ENCODE results near the gene SKA1. TPM values are rescaled to one million over a fixed set of nuclear protein-coding genes. Genes with fewer than 3 reads are reported as not detected.

Gene SKA1
- total RNA-seq, 2 donors from 2014 or later, result 2.6 to 2.7 TPM

- 27% methylated on average over 2 of the region's 2 CpGs for WGBS
- no peak for TF ChIP-seq POLR2AphosphoS5 (IDR thresholded peaks at IDR 0.05)
- TF ChIP-seq CTCF (IDR thresholded peaks at IDR 0.05), result no peak
- TF ChIP-seq POLR2A (IDR thresholded peaks at IDR 0.05), result no peak
- intact Hi-C loops (cut with DNase I), result no loop called here
- Histone ChIP-seq H3K4me1 (replicated peaks) (no peaks in the 10 kb centered on the region), H3K4me3 (no peak overlapping the region), H3K36me3 (no peaks in the 10 kb centered on the region), H3K27ac (no peak overlapping the region), H3K27me3 (replicated peaks; ENCODE audit: insufficient read depth) (no peaks in the 10 kb centered on the region), H3K9me3 (no peaks in the 10 kb centered on the region)
- no peak for DNase-seq (ENCODE audit: low spot score)
These were observed 14.2 kb upstream of the SKA1 start for GRCh38 chr18:50360611-50361010.

- intact Hi-C loops (cut with DNase I), result no loop called here
- TF ChIP-seq POLR2AphosphoS5 (IDR thresholded peaks at IDR 0.05), result no peak
- TF ChIP-seq CTCF (IDR thresholded peaks at IDR 0.05), result no peak
- TF ChIP-seq POLR2A (IDR thresholded peaks at IDR 0.05), result no peak
- no peak overlapping the region for H3K4me3 ChIP-seq
- no peaks in the 10 kb centered on the region for H3K27me3 ChIP-seq (replicated peaks; ENCODE audit: insufficient read depth)
- no peak for DNase-seq (ENCODE audit: low spot score)
- H3K9me3 ChIP-seq, result no peaks in the 10 kb centered on the region
- no peaks in the 10 kb centered on the region for H3K36me3 ChIP-seq
- H3K4me1 ChIP-seq (replicated peaks), result no peaks in the 10 kb centered on the region
- H3K27ac ChIP-seq, result no peak overlapping the region
These were observed 5.2 kb upstream of the SKA1 start for GRCh38 chr18:50369672-50370071.

- DNase-seq (ENCODE audit: low spot score), result no peak
- Histone ChIP-seq H3K4me1 (replicated peaks) (no peaks in the 10 kb centered on the region), H3K36me3 (no peaks in the 10 kb centered on the region), H3K4me3 (no peak overlapping the region), H3K9me3 (no peaks in the 10 kb centered on the region), H3K27me3 (replicated peaks; ENCODE audit: insufficient read depth) (no peaks in the 10 kb centered on the region), H3K27ac (no peak overlapping the region)
- TF ChIP-seq CTCF (IDR thresholded peaks at IDR 0.05) (no peak), POLR2A (IDR thresholded peaks at IDR 0.05) (no peak), POLR2AphosphoS5 (IDR thresholded peaks at IDR 0.05) (no peak)
- WGBS, result 63% methylated on average over 5 of the region's 5 CpGs
- intact Hi-C loops (cut with DNase I), result no loop called here
These were observed 2.1 kb upstream of the SKA1 start for GRCh38 chr18:50372743-50373142.

- H3K27me3 ChIP-seq (replicated peaks; ENCODE audit: insufficient read depth), result no peaks in the 10 kb centered on the region
- H3K9me3 ChIP-seq, result no peaks in the 10 kb centered on the region
- WGBS, result 61% methylated on average over 7 of the region's 7 CpGs
- TF ChIP-seq POLR2AphosphoS5 (IDR thresholded peaks at IDR 0.05) (no peak), POLR2A (IDR thresholded peaks at IDR 0.05) (no peak), CTCF (IDR thresholded peaks at IDR 0.05) (no peak)
- DNase-seq (ENCODE audit: low spot score), result no peak
- H3K36me3 ChIP-seq, result no peaks in the 10 kb centered on the region
- no peak overlapping the region for H3K4me3 ChIP-seq
- H3K4me1 ChIP-seq (replicated peaks), result no peaks in the 10 kb centered on the region
- intact Hi-C loops (cut with DNase I), result no loop called here
- H3K27ac ChIP-seq, result no peak overlapping the region
These were observed 1.2 kb upstream of the SKA1 start for GRCh38 chr18:50373561-50374219.

- Histone ChIP-seq H3K27ac (peak overlapping the region; percentile 50 to 67), H3K27me3 (replicated peaks; ENCODE audit: insufficient read depth) (no peaks in the 10 kb centered on the region), H3K9me3 (no peaks in the 10 kb centered on the region), H3K4me3 (peak overlapping the region; percentile 24 to 29), H3K4me1 (replicated peaks) (no peaks in the 10 kb centered on the region), H3K36me3 (no peaks in the 10 kb centered on the region)
- 43% methylated on average over 8 of the region's 8 CpGs for WGBS
- TF ChIP-seq POLR2A (IDR thresholded peaks at IDR 0.05) (no peak), POLR2AphosphoS5 (IDR thresholded peaks at IDR 0.05) (no peak), CTCF (IDR thresholded peaks at IDR 0.05) (no peak)
- intact Hi-C loops (cut with DNase I), result no loop called here
- DNase-seq (ENCODE audit: low spot score), result no peak
These were observed 560 bp upstream of the SKA1 start for GRCh38 chr18:50374220-50374752.

Measured in prostate gland (tissue), 2 donors.